Brain microvascular endothelial cell (primary cell): ENCODE measurements around the gene TAF8.
"Not testable (repeated sequence)": the region's sequence is repeated elsewhere in the genome, so short reads cannot be mapped to it uniquely, and the experiment has no call there.

ENCODE experiments used
- DNase-seq: peaks from one replicate; pipeline ENCODE4 v3.0.0-alpha.2; 2020
- H3K27ac ChIP-seq: fragments of 250-450 bp; sonication (Bioruptor Pico); 2 replicates; pipeline ENCODE4 v1.5.1; 2020; ENCODE audit warnings: mild to moderate bottlenecking, moderate library complexity
- H3K27me3 ChIP-seq: fragments of 250-450 bp; sonication (Bioruptor Pico); replicated peaks from 2 replicates; pipeline ENCODE4 v1.5.1; 2020; ENCODE audit warnings: mild to moderate bottlenecking
- H3K36me3 ChIP-seq: fragments of 250-450 bp; sonication (Bioruptor Pico); replicated peaks from 2 replicates; pipeline ENCODE4 v1.5.1; 2020; ENCODE audit warnings: mild to moderate bottlenecking
- H3K4me3 ChIP-seq: 2 replicates; pipeline ENCODE4 v1.5.1; 2011; ENCODE audit warnings: low read depth, mild to moderate bottlenecking, control low read depth, low read length, moderate library complexity
- CTCF ChIP-seq: IDR thresholded peaks from 2 replicates; pipeline ENCODE4 v1.5.1; 2011; ENCODE audit warnings: low read depth, mild to moderate bottlenecking, moderate library complexity, low read length, control low read depth, inconsistent platforms; ENCODE audit errors: missing control alignments
- in situ Hi-C: cut with HindIII; loops from 2 replicates; pipeline ENCODE4 v1.10.0; 2017; ENCODE audit warnings: low sequenced_read_pairs, low pct_ligation_motif_present

Gene TAF8

GRCh38 chr6:42032366-42032765 is 18.0 kb upstream of the TAF8 start:
- in situ Hi-C loops, result loop anchor here (25.0 kb wide), 1 partner anchor 245 kb away; the partner anchor contains the start of genes FRS3, PRICKLE4 and TOMM6
- Histone ChIP-seq H3K36me3 (no peaks in the 10 kb centered on the region), H3K4me3 (no peak overlapping the region), H3K27me3 (no peaks in the 10 kb centered on the region), H3K27ac (no peak overlapping the region)
- no peak for TF ChIP-seq CTCF
- no peak for DNase-seq

- not testable (repeated sequence) for H3K27me3 ChIP-seq, DNase-seq, H3K4me3 ChIP-seq, H3K27ac ChIP-seq, H3K36me3 ChIP-seq
- in situ Hi-C loops, result loop anchor here (25.0 kb wide), 1 partner anchor 250 kb away; the partner anchor contains the start of genes FRS3, PRICKLE4 and TOMM6
Observed at GRCh38 chr6:42037669-42038068, 12.7 kb upstream of the TAF8 start.

- Histone ChIP-seq H3K36me3 (no peaks in the 10 kb centered on the region), H3K27me3 (no peaks in the 10 kb centered on the region), H3K4me3 (no peak overlapping the region), H3K27ac (no peak overlapping the region)
- DNase-seq, result no peak
- no peak for TF ChIP-seq CTCF
- in situ Hi-C loops, result loop anchor here (25.0 kb wide), 1 partner anchor 251 kb away; the partner anchor contains the start of genes FRS3, PRICKLE4 and TOMM6
Observed at GRCh38 chr6:42038163-42038562, 12.2 kb upstream of the TAF8 start.

- Histone ChIP-seq H3K27me3 (no peaks in the 10 kb centered on the region), H3K4me3 (no peak overlapping the region), H3K36me3 (no peaks in the 10 kb centered on the region), H3K27ac (no peak overlapping the region)
- TF ChIP-seq CTCF, result no peak
- no peak for DNase-seq
- in situ Hi-C loops, result loop anchor here (25.0 kb wide), 1 partner anchor 252 kb away; the partner anchor contains the start of genes FRS3, PRICKLE4 and TOMM6
Observed at GRCh38 chr6:42038811-42039408, 11.4 kb upstream of the TAF8 start.

GRCh38 chr6:42040856-42041480 is 9.4 kb upstream of the TAF8 start:
- DNase-seq, result no peak
- in situ Hi-C loops, result loop anchor here (25.0 kb wide), 1 partner anchor 254 kb away; the partner anchor contains the start of genes FRS3, PRICKLE4 and TOMM6
- no peaks in the 10 kb centered on the region for H3K36me3 ChIP-seq
- no peaks in the 10 kb centered on the region for H3K27me3 ChIP-seq
- no peak overlapping the region for H3K4me3 ChIP-seq
- no peak for TF ChIP-seq CTCF
- no peak overlapping the region for H3K27ac ChIP-seq

- H3K27ac ChIP-seq, result no peak overlapping the region
- no peak overlapping the region for H3K4me3 ChIP-seq
- DNase-seq, result no peak
- H3K36me3 ChIP-seq, result no peaks in the 10 kb centered on the region
- no peaks in the 10 kb centered on the region for H3K27me3 ChIP-seq
- no peak for TF ChIP-seq CTCF
- in situ Hi-C loops, result loop anchor here (25.0 kb wide), 1 partner anchor 254 kb away; the partner anchor contains the start of genes FRS3, PRICKLE4 and TOMM6
Observed at GRCh38 chr6:42041481-42042053, 8.8 kb upstream of the TAF8 start.
